BLaER1 (cell line): Measurements from ENCODE around the gene LAMA2.

ENCODE experiments used
- H3K27ac ChIP-seq: shearing (Covaris generic); formaldehyde crosslinking; 2 replicates; pipeline ENCODE4 v1.8.1; 2022
- H3K27me3 ChIP-seq: shearing (Covaris generic); formaldehyde crosslinking; 2 replicates; pipeline ENCODE4 v1.8.1; 2022
- H3K36me3 ChIP-seq: shearing (Covaris generic); formaldehyde crosslinking; 2 replicates; pipeline ENCODE4 v1.8.1; 2022
- H3K4me1 ChIP-seq: shearing (Covaris generic); formaldehyde crosslinking; 2 replicates; pipeline ENCODE4 v1.8.1; 2022
- H3K4me2 ChIP-seq: shearing (Covaris generic); formaldehyde crosslinking; 2 replicates; pipeline ENCODE4 v1.8.1; 2022
- H3K4me3 ChIP-seq: shearing (Covaris generic); formaldehyde crosslinking; 2 replicates; pipeline ENCODE4 v1.8.1; 2022
- H3K9ac ChIP-seq: shearing (Covaris generic); formaldehyde crosslinking; 2 replicates; pipeline ENCODE4 v1.8.1; 2022
- H3K9me3 ChIP-seq: shearing (Covaris generic); formaldehyde crosslinking; 2 replicates; pipeline ENCODE4 v1.8.1; 2022
- H4K20me1 ChIP-seq: shearing (Covaris generic); formaldehyde crosslinking; 2 replicates; pipeline ENCODE4 v1.8.1; 2022
- Cebpa-rat ChIP-seq: shearing (Covaris generic); IDR thresholded peaks from 2 replicates; pipeline ENCODE4 v1.8.1; 2022

The LAMA2 gene

DNA sequence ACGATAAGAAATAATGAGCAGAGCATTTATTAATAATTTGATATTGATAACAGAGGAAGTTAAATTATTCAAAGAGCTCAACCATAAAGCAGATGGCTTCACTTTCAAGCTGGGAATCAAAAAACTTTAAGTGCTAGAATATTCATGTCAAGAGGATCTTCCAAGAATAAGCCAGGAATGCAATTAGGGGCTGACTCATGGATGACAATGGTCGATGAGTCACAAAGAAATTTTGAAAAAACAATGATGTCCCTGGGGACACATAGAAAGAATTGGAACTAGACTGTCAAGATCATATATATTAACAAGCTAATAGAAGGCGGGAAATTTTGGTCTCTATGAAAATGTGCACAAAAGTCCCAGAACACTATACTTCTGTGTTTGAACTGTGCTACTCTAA lies 304.1 kb downstream of the LAMA2 start:
- TF ChIP-seq Cebpa-rat: no peak
- no peaks in the 10 kb centered on the region for H3K36me3 ChIP-seq
- H4K20me1 ChIP-seq: no peaks in the 10 kb centered on the region
- no peak overlapping the region for H3K4me3 ChIP-seq
- H3K9me3 ChIP-seq: no peaks in the 10 kb centered on the region
- no peaks in the 10 kb centered on the region for H3K27me3 ChIP-seq
- no peak overlapping the region for H3K4me2 ChIP-seq
- peaks cover 12% of the 10 kb centered on the region for H3K4me1 ChIP-seq
- H3K9ac ChIP-seq: no peak overlapping the region
- H3K27ac ChIP-seq: no peak overlapping the region

DNA sequence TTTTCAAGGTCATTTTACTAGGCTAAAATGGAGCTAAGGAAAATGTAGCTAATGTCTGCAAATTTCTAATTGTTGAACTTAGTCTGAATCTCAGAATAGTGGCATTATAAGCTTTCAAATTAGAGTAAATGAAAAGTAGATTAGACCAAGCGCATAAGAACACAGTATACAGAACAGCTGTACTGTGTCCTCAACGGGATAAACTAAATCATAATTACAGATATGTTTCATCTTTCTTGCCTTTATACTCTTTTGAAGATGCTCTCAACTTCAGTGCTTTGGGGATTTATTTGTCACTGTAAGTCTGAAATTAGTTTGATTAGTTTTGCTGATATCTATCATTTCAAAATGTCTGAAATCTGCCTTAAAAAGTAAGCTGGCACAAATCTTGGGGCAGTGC lies 305.4 kb downstream of the LAMA2 start:
- Histone ChIP-seq H3K36me3 (no peaks in the 10 kb centered on the region), H3K9me3 (no peaks in the 10 kb centered on the region), H4K20me1 (no peaks in the 10 kb centered on the region), H3K4me3 (no peak overlapping the region), H3K4me2 (no peak overlapping the region), H3K27ac (no peak overlapping the region), H3K4me1 (peaks cover 23% of the 10 kb centered on the region), H3K9ac (no peak overlapping the region), H3K27me3 (no peaks in the 10 kb centered on the region)
- TF ChIP-seq Cebpa-rat: no peak

- no peak overlapping the region for H3K9ac ChIP-seq
- H3K27me3 ChIP-seq: no peaks in the 10 kb centered on the region
- no peaks in the 10 kb centered on the region for H3K36me3 ChIP-seq
- H4K20me1 ChIP-seq: no peaks in the 10 kb centered on the region
- H3K4me1 ChIP-seq: peaks cover 23% of the 10 kb centered on the region
- H3K9me3 ChIP-seq: no peaks in the 10 kb centered on the region
- H3K4me3 ChIP-seq: no peak overlapping the region
- TF ChIP-seq Cebpa-rat: no peak
- no peak overlapping the region for H3K27ac ChIP-seq
- no peak overlapping the region for H3K4me2 ChIP-seq
Measured at GRCh38 chr6:129188795-129189194, 305.9 kb downstream of the LAMA2 start.

- Histone ChIP-seq H3K4me3 (no peak overlapping the region), H3K4me2 (no peak overlapping the region), H3K27ac (no peak overlapping the region), H3K4me1 (peaks cover 23% of the 10 kb centered on the region), H3K27me3 (no peaks in the 10 kb centered on the region), H4K20me1 (no peaks in the 10 kb centered on the region), H3K9ac (no peak overlapping the region), H3K36me3 (no peaks in the 10 kb centered on the region), H3K9me3 (no peaks in the 10 kb centered on the region)
- no peak for TF ChIP-seq Cebpa-rat
Measured at GRCh38 chr6:129189266-129189665, 306.3 kb downstream of the LAMA2 start.

- no peak overlapping the region for H3K27ac ChIP-seq
- peaks cover 23% of the 10 kb centered on the region for H3K4me1 ChIP-seq
- H3K36me3 ChIP-seq: no peaks in the 10 kb centered on the region
- no peak for TF ChIP-seq Cebpa-rat
- H4K20me1 ChIP-seq: no peaks in the 10 kb centered on the region
- no peak overlapping the region for H3K9ac ChIP-seq
- H3K4me2 ChIP-seq: peak overlapping the region; percentile 43
- no peak overlapping the region for H3K4me3 ChIP-seq
- no peaks in the 10 kb centered on the region for H3K27me3 ChIP-seq
- H3K9me3 ChIP-seq: no peaks in the 10 kb centered on the region
Measured at GRCh38 chr6:129191235-129191634, 308.3 kb downstream of the LAMA2 start.

DNA sequence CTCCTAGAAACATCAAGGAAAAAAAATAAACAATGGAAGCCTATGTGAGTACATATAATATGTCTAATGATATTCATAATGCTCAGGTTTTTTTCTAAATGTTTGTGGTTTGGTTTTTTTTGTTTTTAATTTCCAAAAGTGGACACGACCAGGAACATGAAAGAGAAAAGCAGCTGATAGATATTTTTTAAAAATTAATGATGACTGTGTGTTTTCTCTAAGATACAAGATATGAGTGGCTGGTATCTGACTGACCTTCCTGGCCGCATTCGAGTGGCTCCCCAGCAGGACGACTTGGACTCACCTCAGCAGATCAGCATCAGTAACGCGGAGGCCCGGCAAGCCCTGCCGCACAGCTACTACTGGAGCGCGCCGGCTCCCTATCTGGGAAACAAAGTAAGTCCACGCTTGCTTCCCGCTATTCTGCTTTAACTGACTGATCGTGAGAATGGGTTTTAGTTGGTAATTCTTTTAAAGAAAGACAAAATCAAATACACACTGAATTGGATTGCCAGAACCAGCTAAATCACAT lies 309.6 kb downstream of the LAMA2 start:
- Histone ChIP-seq H3K4me3 (no peak overlapping the region), H3K36me3 (no peaks in the 10 kb centered on the region), H3K9me3 (no peaks in the 10 kb centered on the region), H3K27ac (0 out of 2 replicates have a peak overlapping the region, but pooled peaks have one; percentile 7), H3K4me2 (peak overlapping the region; percentile 43; the same call in 1 of the 2 replicates), H4K20me1 (no peaks in the 10 kb centered on the region), H3K4me1 (peaks cover 23% of the 10 kb centered on the region), H3K27me3 (no peaks in the 10 kb centered on the region), H3K9ac (no peak overlapping the region)
- TF ChIP-seq Cebpa-rat: no peak

DNA sequence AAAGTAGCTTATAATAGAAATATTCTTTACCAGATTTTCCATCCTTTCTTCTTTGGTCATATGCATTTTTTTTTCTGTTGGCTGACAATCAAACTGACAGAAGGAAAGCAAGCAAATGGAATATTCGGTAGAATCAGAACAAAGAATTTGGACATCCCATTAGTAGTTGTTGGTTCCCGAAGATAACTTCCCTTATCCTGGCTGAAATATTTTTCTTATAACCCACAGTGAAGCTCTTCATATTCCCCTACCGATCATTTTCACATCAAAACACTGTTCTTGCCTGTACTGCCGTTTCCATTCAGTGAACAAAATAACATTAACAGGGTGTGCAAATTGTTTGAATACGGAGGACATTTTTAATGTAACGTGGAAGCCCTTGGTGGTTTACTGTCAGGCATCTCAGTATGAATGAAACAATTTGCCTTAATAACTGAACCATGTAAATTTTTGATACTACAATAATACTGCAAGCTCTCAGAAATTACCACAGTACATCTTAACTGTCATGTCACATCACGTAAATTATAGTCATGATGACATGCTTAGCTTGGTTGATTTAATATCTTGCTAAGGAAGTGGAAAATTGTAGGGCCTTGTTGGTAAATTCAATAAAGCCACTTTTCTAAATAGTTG lies 311.5 kb downstream of the LAMA2 start:
- no peak overlapping the region for H3K4me3 ChIP-seq
- H3K4me1 ChIP-seq: peaks cover 23% of the 10 kb centered on the region
- no peak overlapping the region for H3K9ac ChIP-seq
- H3K27ac ChIP-seq: no peak overlapping the region
- no peak for TF ChIP-seq Cebpa-rat
- no peaks in the 10 kb centered on the region for H3K27me3 ChIP-seq
- H3K9me3 ChIP-seq: no peaks in the 10 kb centered on the region
- H3K4me2 ChIP-seq: no peak overlapping the region
- no peaks in the 10 kb centered on the region for H3K36me3 ChIP-seq
- no peaks in the 10 kb centered on the region for H4K20me1 ChIP-seq

GRCh38 chr6:129195161-129195560 lies 312.2 kb downstream of the LAMA2 start:
- Histone ChIP-seq H4K20me1 (no peaks in the 10 kb centered on the region), H3K27me3 (no peaks in the 10 kb centered on the region), H3K4me3 (no peak overlapping the region), H3K36me3 (no peaks in the 10 kb centered on the region), H3K27ac (no peak overlapping the region), H3K4me1 (peaks cover 23% of the 10 kb centered on the region), H3K9ac (no peak overlapping the region), H3K4me2 (no peak overlapping the region), H3K9me3 (no peaks in the 10 kb centered on the region)
- no peak for TF ChIP-seq Cebpa-rat

- Histone ChIP-seq H3K27ac (no peak overlapping the region), H3K4me1 (peaks cover 23% of the 10 kb centered on the region), H3K9me3 (no peaks in the 10 kb centered on the region), H3K36me3 (no peaks in the 10 kb centered on the region), H3K4me2 (no peak overlapping the region), H4K20me1 (no peaks in the 10 kb centered on the region), H3K27me3 (no peaks in the 10 kb centered on the region), H3K4me3 (no peak overlapping the region), H3K9ac (no peak overlapping the region)
- TF ChIP-seq Cebpa-rat: no peak
Measured at GRCh38 chr6:129195643-129196042, 312.7 kb downstream of the LAMA2 start.

- peaks cover 9% of the 10 kb centered on the region for H3K4me1 ChIP-seq
- H3K4me2 ChIP-seq: no peak overlapping the region
- no peaks in the 10 kb centered on the region for H3K27me3 ChIP-seq
- no peak overlapping the region for H3K4me3 ChIP-seq
- no peak overlapping the region for H3K9ac ChIP-seq
- no peak for TF ChIP-seq Cebpa-rat
- H4K20me1 ChIP-seq: no peaks in the 10 kb centered on the region
- no peaks in the 10 kb centered on the region for H3K9me3 ChIP-seq
- H3K27ac ChIP-seq: no peak overlapping the region
- no peaks in the 10 kb centered on the region for H3K36me3 ChIP-seq
Measured at GRCh38 chr6:129197154-129197553, 314.2 kb downstream of the LAMA2 start.
